HL-60/S4 (cell line): ENCODE measurements around the gene LANCL1.
"Not testable (repeated sequence)": the region's sequence is repeated elsewhere in the genome, so short reads cannot be mapped to it uniquely, and the experiment has no call there.

ENCODE experiments used
- in situ Hi-C: fragments of 300-500 bp; cut with MboI; formaldehyde crosslinking; loops from 2 replicates; pipeline ENCODE4 v1.14.3; 2022; ENCODE audit warnings: low sequenced_read_pairs

The LANCL1 gene

DNA sequence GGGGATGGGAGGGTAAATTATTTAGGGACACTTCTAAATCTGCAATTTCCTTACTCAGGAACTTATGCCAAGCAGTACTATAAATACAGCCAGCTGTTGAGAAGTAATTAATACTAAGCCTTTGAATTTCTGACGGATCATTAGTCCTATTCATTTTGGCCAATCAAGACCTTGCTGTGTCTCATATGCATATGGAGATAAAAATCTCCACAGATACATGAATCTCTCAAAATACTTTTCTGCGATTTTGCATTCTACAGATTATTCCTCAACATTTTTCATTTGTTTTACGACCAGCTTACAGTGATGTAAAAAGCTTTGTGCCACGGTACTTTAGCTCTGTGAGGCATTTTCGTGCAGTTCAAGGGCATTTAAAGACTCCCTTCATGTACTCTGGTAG, 16.7 kb downstream of the LANCL1 start:
- in situ Hi-C loops = no loop called here

DNA sequence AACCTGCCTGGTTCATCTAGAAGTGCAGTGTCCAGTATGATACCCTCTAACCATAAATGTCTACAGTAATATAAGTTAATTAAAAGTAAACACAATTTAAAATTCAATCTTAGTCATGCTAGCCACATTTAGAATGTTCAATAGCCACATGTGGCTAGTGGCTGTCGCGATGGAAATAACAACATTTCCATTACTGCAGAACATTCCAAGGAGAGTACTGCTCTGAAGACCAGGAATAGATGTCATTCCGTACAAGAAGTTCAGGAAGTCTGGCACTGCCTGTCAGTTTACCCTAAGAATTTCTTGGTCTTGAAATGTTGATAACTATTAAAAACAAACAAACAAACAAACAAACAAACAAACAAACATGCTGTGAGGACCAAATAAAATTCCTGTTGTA, 17.2 kb downstream of the LANCL1 start:
- in situ Hi-C loops = no loop called here

DNA sequence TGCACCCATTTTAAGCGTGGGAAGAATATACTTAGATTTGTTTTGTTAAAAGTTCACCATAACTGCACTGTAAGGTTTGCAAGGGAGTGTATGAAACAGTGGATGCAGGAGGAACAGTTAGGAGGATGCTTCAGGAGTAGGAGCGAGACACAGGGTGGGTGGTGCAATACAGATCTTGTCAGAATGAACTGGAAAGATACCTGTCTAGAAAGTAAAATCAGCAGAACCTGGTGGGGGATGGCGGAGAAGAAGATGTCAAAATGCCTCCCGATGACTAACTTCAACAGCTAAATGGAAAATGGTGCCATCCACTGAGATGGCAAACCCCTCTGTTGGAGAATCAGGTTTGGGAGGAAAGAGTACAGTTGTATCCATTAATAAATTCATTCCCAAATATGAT, 18.2 kb downstream of the LANCL1 start:
- in situ Hi-C loops = no loop called here

DNA sequence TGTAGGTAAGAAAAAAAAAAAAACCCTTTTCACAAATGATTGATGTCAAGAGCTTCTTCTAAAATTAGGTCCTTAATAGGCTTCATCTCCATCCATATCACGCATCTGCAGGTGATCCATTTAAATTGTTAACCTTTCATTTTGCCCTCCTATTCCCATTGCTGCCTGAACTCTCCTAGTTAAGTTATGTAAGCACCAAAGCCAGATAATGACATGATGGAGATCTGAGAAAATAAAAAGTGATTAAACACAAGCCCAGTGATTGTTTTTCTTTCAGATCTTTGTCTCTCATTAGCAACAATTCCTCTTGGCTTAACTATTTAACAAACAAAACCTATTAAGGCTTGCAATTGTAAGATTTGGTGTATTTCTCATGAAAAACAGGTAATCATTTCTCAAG, 20.0 kb downstream of the LANCL1 start:
- in situ Hi-C loops = no loop called here

DNA sequence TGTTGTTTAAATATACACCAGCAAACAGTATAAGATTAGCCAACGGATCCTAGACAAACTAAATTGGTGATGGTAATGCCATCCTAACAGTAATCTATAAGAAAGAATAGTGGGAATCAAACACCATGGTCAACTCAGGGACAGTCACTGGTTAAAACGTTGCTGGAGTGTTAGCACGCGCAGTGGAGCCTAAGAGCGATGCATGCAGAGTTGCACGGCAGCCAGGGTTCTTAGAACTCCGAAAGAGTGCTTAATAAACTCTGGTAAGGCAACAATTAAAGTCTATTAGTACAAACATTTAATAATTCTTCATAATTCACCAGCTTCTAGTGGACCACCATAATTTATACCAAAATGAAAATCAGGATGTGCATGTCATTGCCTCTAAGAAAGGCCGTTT, 22.2 kb downstream of the LANCL1 start:
- in situ Hi-C loops = no loop called here

DNA sequence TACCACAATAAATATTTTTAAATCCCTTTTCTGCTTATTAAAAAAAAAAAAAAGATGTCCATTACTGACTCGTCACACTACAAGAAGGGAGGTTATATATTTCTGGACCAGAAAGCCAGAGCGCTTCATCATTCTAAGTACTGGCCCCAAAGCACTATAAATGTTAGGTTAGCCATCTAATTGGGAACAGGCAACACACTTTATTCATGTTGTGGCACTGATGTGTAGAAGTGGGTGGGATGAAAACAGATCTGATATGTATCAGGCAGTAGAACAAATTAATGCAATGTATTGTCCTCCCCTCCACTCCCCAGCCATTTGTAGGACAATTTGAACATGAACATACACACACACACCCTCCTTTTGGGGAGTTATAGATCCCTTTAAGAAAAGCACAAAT, 24.4 kb downstream of the LANCL1 start:
- in situ Hi-C loops = no loop called here

DNA sequence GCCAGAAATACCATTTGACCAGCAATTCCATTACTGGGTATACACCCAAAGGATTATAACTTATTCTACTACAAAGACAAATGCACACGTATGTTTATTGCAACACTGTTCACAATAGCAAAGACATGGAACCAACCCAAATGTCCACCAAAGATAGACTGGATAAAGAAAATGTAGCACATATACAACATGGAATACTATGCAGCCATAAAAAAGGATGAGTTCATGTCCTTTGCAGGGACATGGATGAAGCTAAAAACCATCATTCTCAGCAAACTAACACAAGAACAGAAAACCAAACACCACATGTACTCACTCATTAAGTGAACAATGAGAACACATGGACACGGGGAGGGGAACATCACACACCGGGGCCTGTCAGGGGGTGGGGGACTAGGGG, 25.6 kb downstream of the LANCL1 start:
- in situ Hi-C loops = not testable (repeated sequence)

DNA sequence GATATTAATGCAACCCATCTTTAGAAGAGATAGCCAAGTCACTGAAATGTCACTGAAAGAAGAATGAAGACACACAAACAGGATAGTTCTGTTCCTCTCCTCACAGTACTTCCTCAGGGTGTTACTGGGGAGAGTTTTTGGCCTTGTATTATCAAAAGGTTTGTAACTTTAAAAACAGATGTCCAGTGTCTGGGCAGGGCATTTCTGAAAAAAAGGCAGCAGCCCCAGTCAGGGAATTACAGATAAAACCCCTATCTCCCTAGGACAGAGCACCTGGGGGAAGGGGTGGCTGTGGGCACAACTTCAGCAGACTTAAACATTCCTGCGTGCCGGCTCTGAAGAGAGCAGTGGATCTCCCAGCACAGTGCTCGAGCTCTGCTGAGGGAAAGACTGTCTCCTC, 30.8 kb downstream of the LANCL1 start:
- in situ Hi-C loops = no loop called here

DNA sequence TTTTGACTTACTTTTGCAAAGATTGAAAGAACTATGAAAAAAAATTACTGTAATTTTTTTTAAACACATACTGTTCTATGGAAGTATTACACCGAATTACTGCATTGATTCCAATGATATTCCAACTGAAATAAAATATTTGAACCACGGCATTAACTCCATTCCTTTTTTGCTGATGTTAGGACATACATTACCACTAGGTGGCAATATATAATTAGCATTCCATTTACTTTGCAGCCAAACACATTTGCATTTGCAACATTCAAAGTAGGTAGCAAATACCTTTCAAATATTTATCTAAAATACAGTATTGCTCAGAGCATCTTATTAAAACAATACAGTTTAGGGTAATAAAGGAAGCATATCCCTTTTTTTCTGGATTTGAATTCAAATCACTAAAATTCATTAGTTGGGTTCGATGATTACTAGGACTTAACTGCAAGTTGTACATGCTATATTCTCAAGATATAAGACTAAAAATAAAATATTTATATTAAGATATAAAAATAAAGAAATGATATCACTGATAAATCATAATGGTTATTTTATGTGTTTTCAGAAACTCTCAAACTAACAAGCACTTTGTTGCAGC, 31.3 kb downstream of the LANCL1 start:
- in situ Hi-C loops = no loop called here

DNA sequence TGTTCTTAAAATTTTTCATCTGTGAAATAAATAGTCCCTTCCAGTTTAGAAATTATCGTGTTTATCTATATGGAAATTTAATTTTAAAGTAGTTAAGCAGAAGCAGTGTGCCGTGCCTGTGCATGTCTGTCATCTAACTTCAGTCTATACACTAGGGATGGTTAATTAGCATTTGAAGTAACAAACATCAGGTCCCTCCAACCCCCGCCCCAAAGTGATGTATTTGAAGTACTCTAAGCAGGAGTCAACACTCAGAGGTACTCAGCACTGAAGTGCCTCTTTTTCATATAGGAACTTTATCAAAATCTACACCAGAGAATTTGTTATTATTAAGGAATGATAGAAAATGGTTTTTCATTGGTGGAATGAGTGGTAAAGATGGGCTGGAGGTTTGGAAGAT, 33.0 kb downstream of the LANCL1 start:
- in situ Hi-C loops = no loop called here

DNA sequence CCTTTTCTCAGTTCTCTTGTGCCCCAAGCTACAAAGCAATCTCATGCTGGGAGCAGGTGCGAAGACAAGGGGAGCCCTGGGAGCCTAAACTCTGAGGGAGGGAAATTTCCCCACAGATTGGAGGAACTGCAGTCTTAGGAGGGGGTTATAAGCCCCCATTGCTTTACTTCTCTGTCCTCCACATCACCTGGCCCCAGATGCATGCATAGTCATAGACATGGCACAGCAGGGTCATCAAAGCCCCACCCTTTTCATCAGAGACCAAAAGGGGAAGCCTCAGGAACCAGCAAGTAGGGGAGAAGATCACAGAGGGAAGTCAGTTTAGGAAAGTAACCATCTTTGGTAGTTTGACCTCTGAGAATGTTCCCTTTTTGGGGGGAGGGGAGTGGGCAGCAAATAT, 33.7 kb downstream of the LANCL1 start:
- in situ Hi-C loops = no loop called here

DNA sequence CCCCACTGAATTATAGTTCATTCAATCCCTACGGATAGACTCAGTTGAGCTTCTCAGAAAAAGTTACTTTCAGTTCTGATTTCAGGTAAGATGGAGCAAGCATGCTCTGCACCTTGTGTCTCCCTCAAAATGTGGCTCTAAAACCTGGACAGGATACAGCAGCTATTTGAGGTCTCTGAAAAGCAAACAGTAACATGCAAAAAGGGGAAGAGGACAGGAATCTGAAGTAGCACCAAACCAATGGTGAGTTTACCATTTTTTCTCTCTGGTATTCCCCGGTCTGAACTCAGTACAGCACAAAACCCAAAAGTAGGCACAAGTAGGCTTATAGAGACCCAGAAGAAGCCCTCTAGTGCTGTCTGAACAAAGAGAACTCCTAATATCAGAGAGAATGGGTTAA, 34.1 kb downstream of the LANCL1 start:
- in situ Hi-C loops = no loop called here

DNA sequence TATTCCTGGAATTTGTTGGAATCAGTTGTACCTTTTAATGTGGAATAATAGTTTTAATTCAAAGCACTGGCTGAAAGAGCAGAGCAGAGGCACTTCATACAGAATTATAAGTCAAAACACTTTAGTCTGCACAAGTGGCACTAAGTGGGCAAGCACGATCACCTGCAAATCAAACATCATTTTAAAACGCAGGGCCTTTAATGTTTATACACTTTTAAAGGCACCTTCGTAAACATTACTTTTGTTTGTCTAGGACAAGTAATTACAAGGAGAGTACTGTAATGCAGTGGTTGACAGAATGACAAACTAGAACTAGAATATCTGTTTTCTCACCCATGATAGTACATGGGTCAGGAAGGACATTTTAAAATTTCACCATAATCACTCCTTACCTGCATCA, 36.4 kb downstream of the LANCL1 start:
- in situ Hi-C loops = no loop called here

DNA sequence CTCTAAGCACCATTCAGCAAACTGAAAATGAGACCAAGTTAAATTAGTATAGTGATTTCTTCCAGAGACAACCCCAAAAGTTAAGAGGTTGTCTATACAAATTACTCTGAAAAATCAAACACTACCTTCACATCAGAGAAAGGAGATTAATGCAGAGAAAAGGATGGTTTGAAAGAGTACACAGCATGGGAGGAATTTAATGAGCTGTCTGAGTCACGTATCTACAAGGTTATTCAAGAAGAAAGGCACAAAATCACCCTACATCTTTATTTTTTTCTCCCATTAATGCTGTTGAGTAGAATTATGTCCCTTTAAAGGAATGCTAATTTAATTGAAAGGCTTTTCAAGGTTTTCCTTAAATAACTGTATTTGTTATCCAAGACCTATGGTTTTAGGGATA, 41.1 kb downstream of the LANCL1 start:
- in situ Hi-C loops = no loop called here

DNA sequence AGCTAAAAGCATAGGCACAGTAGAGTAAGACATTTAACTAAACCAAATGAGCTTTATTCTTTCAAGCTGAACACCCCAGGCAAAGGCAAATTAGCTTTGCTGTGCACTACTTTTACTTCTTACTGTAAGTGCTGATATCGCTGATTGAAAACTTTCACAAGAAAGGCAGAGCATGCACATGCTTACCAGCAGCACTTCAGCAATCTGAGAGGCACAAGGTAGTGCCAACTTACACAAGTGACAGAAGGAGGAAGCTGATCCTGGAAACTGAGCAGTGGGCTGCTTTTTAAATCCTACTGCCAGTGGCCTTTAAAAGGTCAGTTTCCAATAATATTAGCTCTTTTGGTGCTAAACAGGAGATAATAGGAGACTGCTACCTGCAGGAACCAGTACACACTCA, 43.9 kb downstream of the LANCL1 start:
- in situ Hi-C loops = no loop called here

DNA sequence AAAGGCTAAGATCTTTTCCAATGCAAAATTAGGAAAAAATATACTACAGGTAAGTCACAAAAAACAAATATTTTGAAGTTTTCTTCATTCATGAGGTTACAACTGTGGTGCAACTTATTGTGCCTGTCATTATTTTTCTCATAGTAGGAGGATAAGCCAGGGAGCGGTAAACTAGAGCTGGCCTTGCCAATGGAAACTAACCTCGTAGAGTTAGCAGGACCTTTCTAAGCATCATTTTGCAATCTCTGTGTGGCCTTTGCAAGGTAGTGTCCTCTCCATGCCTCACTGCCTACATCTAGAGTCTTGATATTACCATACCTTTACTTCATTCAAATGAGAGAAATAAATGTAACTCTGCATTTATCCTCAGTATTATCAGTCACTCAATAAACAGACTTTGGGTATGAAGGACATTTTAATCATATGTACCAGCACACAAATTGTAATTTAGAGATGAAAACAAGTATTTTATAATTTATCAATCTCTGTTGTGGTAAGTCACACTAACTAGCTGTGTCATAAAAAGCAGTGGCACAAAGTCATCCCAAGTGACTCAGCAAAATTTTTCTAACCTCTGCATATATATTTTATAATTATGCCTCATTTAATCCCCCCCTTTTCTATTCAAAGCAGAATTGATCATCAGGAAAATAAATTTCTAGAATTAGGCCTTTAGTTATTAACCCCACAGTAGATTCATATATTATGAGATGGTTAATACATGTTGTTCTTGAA, 47.0 kb downstream of the LANCL1 start:
- in situ Hi-C loops = no loop called here

DNA sequence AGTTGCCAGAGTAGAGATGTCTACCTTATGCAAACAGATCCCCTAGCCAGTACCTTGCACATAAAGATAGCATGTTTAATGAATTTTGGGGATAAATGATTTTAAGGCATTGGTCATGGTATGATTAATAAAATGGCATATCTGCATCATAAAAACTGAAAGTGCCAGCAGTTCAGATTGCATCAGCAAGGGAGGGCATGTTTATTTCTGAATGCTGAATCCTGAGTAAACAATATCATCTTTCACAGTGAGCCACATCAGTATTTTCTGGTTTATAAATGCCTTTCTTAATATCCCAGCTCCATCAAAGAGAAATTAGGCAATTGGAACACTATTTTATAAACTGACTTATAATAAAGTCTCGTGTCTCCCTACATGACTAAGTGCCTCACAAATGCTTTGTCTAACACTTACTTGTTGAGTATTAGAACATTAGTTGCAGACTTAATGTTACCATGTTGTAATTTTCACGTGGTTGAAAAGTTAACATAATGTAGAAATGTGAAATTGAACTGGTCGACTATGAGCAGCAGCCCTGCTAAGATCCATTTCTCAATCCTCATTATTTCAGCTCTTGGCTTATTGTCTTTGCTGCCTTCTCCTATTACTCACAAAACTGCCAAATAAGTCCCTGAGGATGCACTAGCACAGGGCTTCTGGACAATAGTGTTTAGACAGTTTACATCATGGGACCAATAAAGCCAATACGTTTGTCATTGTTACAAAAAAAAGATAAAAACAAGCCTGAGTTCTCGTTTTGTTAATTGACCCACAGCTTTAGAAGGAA, 48.0 kb downstream of the LANCL1 start:
- in situ Hi-C loops = no loop called here

DNA sequence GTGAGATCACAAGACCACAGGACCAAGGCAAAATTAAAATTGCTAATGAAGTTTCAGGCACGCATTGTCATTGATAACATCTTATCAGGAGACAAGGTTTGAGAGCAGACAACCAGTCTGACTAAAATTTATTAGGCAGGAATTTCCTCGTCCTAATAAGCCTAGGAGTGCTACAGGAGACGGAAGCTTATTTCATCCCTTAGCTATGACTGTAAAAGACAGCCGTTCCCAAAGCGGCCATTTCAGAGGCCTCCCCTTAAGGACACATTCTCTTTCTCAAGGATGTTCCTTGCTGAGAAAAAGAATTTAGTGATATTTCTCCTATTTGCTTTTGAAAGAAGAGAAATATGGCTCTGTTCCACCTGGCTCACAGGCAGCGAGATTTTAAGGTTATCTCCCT, 49.2 kb downstream of the LANCL1 start:
- in situ Hi-C loops = not testable (repeated sequence)

DNA sequence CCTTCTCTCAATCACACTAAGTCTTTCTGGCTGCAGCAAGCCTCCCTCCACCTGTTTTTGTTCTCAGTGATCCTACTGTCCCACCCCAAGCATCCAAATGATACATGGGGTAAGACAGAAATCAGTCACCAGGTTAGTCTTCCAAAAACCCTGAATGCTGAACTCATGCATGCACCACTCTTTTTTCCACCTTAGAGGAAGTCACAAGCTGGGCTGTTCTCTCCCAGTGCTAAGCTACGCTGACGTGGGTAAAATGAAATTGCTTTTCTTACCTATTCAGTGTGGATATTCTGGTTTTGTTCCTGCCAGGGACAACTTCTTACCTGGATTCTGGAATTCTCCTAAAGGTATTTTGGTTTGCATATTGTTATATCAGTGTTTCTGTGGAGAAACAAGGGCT, 54.2 kb downstream of the LANCL1 start:
- in situ Hi-C loops = no loop called here

DNA sequence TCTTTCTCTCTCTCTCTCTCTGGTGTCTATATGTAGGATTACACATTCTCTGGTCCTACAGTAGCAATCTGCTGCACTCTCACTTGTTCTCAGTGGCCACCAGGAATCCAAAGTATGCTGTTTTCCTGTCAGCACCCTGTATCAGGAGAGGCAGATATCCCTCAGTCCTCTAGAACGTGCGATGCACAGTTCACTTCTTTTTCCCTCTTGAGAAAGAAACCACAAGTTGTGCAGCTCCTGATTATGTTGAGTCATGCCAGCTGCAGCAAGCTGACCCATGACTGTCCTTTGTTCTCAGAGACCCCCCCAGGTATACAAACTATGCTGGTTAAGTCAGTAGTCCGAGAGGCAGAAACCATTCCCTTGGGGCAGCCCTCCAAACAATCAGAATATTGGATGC, 54.6 kb downstream of the LANCL1 start:
- in situ Hi-C loops = no loop called here

DNA sequence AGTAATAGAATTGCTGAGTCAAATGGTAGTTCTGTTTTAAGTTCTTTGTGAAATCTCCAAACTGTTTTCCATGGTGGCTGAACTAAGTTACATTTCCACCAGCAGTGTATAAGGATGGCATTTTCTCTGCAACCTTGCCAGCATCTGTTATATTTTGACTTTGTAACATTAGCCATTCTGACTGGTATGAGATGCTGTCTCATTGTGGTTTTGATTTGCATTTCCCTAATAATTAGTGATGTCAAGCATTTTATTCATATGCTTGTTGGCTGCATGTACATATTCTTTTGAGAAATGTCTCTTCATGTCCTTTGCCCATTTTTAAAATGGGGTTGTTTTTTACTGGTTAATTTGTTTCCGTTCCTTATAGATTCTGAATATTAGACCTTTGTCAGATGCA, 63.9 kb downstream of the LANCL1 start:
- in situ Hi-C loops = no loop called here

DNA sequence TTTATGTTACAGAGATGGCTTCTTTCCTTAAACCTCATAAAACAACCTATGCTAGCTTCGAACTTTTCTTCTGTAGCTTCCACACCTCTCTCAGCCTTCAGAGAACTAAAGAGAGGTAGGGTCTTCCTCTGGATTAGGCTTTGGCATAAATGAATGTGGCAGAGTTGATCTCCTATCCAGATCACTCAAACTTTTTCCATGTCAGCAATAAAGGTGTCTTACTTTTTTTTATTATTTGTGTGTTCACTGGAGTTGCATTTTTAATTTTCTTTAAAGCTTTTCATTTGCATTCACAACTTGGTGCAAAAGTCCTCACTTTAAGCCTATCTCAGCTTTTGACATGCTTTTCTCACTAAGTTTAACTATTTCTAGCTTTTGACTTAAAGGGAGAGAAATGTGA, 66.0 kb downstream of the LANCL1 start:
- in situ Hi-C loops = no loop called here
